ENCODE results near the gene RAX2.
"Not testable (repeated sequence)": the region's sequence is repeated elsewhere in the genome, so short reads cannot be mapped to it uniquely, and the experiment has no call there.

RAX2 gene

GRCh38 chr19:3816566-3817218 is 44.7 kb upstream of the RAX2 start:
- TF ChIP-seq CTCF (IDR thresholded peaks at IDR 0.05; ENCODE audit: low read depth, low read length) = no peak
- Histone ChIP-seq H3K4me3 (ENCODE audit: low read depth, low read length) (no peak overlapping the region), H3K27me3 (ENCODE audit: insufficient read depth, low read depth, severe bottlenecking) (no peaks in the 10 kb centered on the region)

GRCh38 chr19:3816148-3816547 is 44.1 kb upstream of the RAX2 start:
- not testable (repeated sequence) for H3K9me3 ChIP-seq (ENCODE audit: severe bottlenecking); H3K27me3 ChIP-seq (ENCODE audit: insufficient read depth, low read depth, severe bottlenecking); DNase-seq; H3K36me3 ChIP-seq; H3K27ac ChIP-seq; H3K4me3 ChIP-seq (ENCODE audit: low read depth, low read length)

More at GRCh38 chr19:3816566-3817218, 44.7 kb upstream of the RAX2 start:
- H3K36me3 ChIP-seq = no peaks in the 10 kb centered on the region
- H3K27ac ChIP-seq = no peak overlapping the region; the same call in 1 of the 2 replicates
- H3K9me3 ChIP-seq (ENCODE audit: severe bottlenecking) = no peaks in the 10 kb centered on the region
- no peak for DNase-seq

- Histone ChIP-seq H3K9me3 (ENCODE audit: severe bottlenecking) (no peaks in the 10 kb centered on the region), H3K36me3 (no peaks in the 10 kb centered on the region), H3K27ac (no peak overlapping the region), H3K4me3 (ENCODE audit: low read depth, low read length) (no peak overlapping the region), H3K27me3 (ENCODE audit: insufficient read depth, low read depth, severe bottlenecking) (no peaks in the 10 kb centered on the region)
- no peak for TF ChIP-seq CTCF (IDR thresholded peaks at IDR 0.05; ENCODE audit: low read depth, low read length)
- no peak for DNase-seq
Observed at GRCh38 chr19:3814648-3815047, 42.6 kb upstream of the RAX2 start.

- H3K9me3 ChIP-seq (ENCODE audit: severe bottlenecking) = no peaks in the 10 kb centered on the region
- no peaks in the 10 kb centered on the region for H3K27me3 ChIP-seq (ENCODE audit: insufficient read depth, low read depth, severe bottlenecking)
- no peak for DNase-seq
- no peaks in the 10 kb centered on the region for H3K36me3 ChIP-seq
- no peak overlapping the region for H3K4me3 ChIP-seq (ENCODE audit: low read depth, low read length)
- H3K27ac ChIP-seq = no peak overlapping the region
- TF ChIP-seq CTCF (IDR thresholded peaks at IDR 0.05; ENCODE audit: low read depth, low read length) = no peak
Observed at GRCh38 chr19:3813473-3814392, 41.7 kb upstream of the RAX2 start.

- H3K27ac ChIP-seq = no peak overlapping the region
- no peaks in the 10 kb centered on the region for H3K36me3 ChIP-seq
- no peak overlapping the region for H3K4me3 ChIP-seq (ENCODE audit: low read depth, low read length)
- no peaks in the 10 kb centered on the region for H3K27me3 ChIP-seq (ENCODE audit: insufficient read depth, low read depth, severe bottlenecking)
- DNase-seq = no peak
- TF ChIP-seq CTCF (IDR thresholded peaks at IDR 0.05; ENCODE audit: low read depth, low read length) = no peak
- H3K9me3 ChIP-seq (ENCODE audit: severe bottlenecking) = no peaks in the 10 kb centered on the region
Observed at GRCh38 chr19:3810708-3811355, 38.8 kb upstream of the RAX2 start.
